Fibroblast of lung (primary cell): ENCODE results near the gene LMX1A. TPM values are rescaled to one million over a fixed set of nuclear protein-coding genes. Genes with fewer than 3 reads are reported as not detected.

ENCODE experiments used
- DNase-seq, 2 donors: peaks; one replicate each; pipeline versions ENCODE4 v3.0.0 to v3.0.0-alpha.2; 2010; ENCODE audit warnings: low read depth in 2 of 2
- H2AFZ ChIP-seq: 2 replicates; pipeline ENCODE4 v1.5.1; 2012; ENCODE audit warnings: low read length, control low read depth, inconsistent platforms
- H3K27ac ChIP-seq: 2 replicates; pipeline ENCODE4 v1.5.1; 2011; ENCODE audit warnings: low read length, control low read depth; ENCODE audit not compliant: insufficient read depth
- H3K27me3 ChIP-seq: 2 replicates; pipeline ENCODE4 v1.5.1; 2011; ENCODE audit warnings: mild to moderate bottlenecking, low read length; ENCODE audit not compliant: control insufficient read depth, insufficient read depth
- H3K36me3 ChIP-seq: 2 replicates; pipeline ENCODE4 v1.5.1; 2011; ENCODE audit warnings: low read length; ENCODE audit not compliant: control insufficient read depth, insufficient read depth
- H3K4me1 ChIP-seq: 2 replicates; pipeline ENCODE4 v1.5.1; 2011; ENCODE audit warnings: low read length; ENCODE audit not compliant: control insufficient read depth, insufficient read depth; ENCODE audit errors: extremely low read depth
- H3K4me2 ChIP-seq: 2 replicates; pipeline ENCODE4 v1.5.1; 2011; ENCODE audit warnings: low read length, control low read depth; ENCODE audit not compliant: insufficient read depth; ENCODE audit errors: extremely low read depth
- H3K4me3 ChIP-seq, 4 experiments: fragments of 200-600 bp in 1 of 4; sonication (generic) in 1 of 4; replicated peaks in 1 of 4; 2 replicates each; pipeline ENCODE4 v1.5.1; 2011 to 2016; ENCODE audit warnings: low read length in 4 of 4, low read depth in 3 of 4, mild to moderate bottlenecking in 3 of 4, control low read depth in 2 of 4, inconsistent platforms in 1 of 4, mixed read lengths in 1 of 4; ENCODE audit not compliant: insufficient read depth in 1 of 4; ENCODE audit errors: control extremely low read depth in 1 of 4
- H3K79me2 ChIP-seq: 2 replicates; pipeline ENCODE4 v1.5.1; 2012; ENCODE audit warnings: mild to moderate bottlenecking, low read length, inconsistent platforms; ENCODE audit not compliant: control insufficient read depth, insufficient read depth
- H3K9ac ChIP-seq: 2 replicates; pipeline ENCODE4 v1.5.1; 2011; ENCODE audit warnings: mild to moderate bottlenecking, low read length, control low read depth; ENCODE audit not compliant: insufficient read depth
- H3K9me3 ChIP-seq: 2 replicates; pipeline ENCODE4 v1.5.1; 2012; ENCODE audit warnings: low read depth, low read length; ENCODE audit not compliant: control insufficient read depth, insufficient read depth
- H4K20me1 ChIP-seq: 2 replicates; pipeline ENCODE4 v1.5.1; 2011; ENCODE audit warnings: low read length; ENCODE audit not compliant: control insufficient read depth, insufficient read depth; ENCODE audit errors: extremely low read depth
- EZH2 ChIP-seq: IDR thresholded peaks from 2 replicates; pipeline ENCODE4 v1.5.1; 2012; ENCODE audit warnings: low read length, control low read depth, mild to moderate bottlenecking; ENCODE audit errors: missing control alignments
- polyA plus RNA-seq, 2 donors: library from polyadenylated mRNA; depleted of rRNA in 1 of 2; stranded (reverse) in 1 of 2; unstranded in 1 of 2; fragments of >200 nt; gene quantifications; 2 replicates each; pipeline ENCODE4 v1.2.1, GENCODE V29; 2011 to 2012; ENCODE audit warnings: missing spikeins in 1 of 2
- total RNA-seq: library from RNA; depleted of rRNA; stranded (reverse); fragments of >200 nt; gene quantifications from 2 replicates; pipeline ENCODE4 v1.2.1, GENCODE V29; 2014
- TF ChIP-seq, protein P1 (sequence below), 2 donors: IDR thresholded peaks in 1 of 2; conservative IDR thresholded peaks in 1 of 2; 1 replicate in 1 of 2; 2 replicates in 1 of 2; pipeline ENCODE4 v1.5.1; 2011 to 2012; ENCODE audit warnings: low read length in 2 of 2, control low read depth in 1 of 2, inconsistent platforms in 1 of 2, low read depth in 1 of 2, mild to moderate bottlenecking in 1 of 2

Gene LMX1A
- total and polyA plus RNA-seq, 2 donors (not counting 1 experiment from before 2014, with no cell fraction given): not detected

GRCh38 chr1:165248969-165249571 is 107.4 kb downstream of the LMX1A start:
- no peak overlapping the region for H3K4me3 ChIP-seq
- H3K36me3 ChIP-seq: no peaks in the 10 kb centered on the region
- no peak overlapping the region for H2AFZ ChIP-seq
- H3K4me2 ChIP-seq: no peak overlapping the region
- no peaks in the 10 kb centered on the region for H3K4me1 ChIP-seq
- H3K9ac ChIP-seq: no peak overlapping the region
- no peak for DNase-seq
- no peaks in the 10 kb centered on the region for H3K9me3 ChIP-seq
- no peak overlapping the region for H3K27ac ChIP-seq
- no peaks in the 10 kb centered on the region for H3K79me2 ChIP-seq
- H4K20me1 ChIP-seq: no peaks in the 10 kb centered on the region
- TF ChIP-seq, protein P1, sequence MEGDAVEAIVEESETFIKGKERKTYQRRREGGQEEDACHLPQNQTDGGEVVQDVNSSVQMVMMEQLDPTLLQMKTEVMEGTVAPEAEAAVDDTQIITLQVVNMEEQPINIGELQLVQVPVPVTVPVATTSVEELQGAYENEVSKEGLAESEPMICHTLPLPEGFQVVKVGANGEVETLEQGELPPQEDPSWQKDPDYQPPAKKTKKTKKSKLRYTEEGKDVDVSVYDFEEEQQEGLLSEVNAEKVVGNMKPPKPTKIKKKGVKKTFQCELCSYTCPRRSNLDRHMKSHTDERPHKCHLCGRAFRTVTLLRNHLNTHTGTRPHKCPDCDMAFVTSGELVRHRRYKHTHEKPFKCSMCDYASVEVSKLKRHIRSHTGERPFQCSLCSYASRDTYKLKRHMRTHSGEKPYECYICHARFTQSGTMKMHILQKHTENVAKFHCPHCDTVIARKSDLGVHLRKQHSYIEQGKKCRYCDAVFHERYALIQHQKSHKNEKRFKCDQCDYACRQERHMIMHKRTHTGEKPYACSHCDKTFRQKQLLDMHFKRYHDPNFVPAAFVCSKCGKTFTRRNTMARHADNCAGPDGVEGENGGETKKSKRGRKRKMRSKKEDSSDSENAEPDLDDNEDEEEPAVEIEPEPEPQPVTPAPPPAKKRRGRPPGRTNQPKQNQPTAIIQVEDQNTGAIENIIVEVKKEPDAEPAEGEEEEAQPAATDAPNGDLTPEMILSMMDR (conservative IDR thresholded peaks at IDR 0.05 in 1 of 2, IDR thresholded peaks at IDR 0.05 in 1 of 2; ENCODE audit: low read depth in 1 of 2, low read length in 2 of 2): no peak
- no peaks in the 10 kb centered on the region for H3K27me3 ChIP-seq

DNA sequence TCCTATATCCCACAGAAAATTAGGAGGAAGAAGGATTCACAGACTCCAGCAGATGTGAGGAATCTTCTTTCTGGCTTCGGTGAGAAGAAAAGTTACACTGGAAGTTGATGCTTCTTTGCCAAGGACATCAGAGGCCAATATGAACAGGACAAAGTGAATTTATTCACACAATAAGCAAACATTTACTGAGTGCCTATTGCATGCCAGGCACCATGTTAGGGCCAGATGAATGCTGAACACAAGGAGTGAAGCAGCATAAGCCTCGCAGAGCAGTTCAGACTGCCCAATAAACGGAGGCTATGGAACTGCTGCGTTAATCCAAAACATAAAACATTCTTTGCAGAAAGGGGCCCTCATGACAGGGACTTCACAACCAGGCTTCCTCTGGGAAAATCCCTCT is 114.6 kb downstream of the LMX1A start:
- no peaks in the 10 kb centered on the region for H4K20me1 ChIP-seq
- no peaks in the 10 kb centered on the region for H3K79me2 ChIP-seq
- H2AFZ ChIP-seq: no peak overlapping the region
- H3K4me3 ChIP-seq: no peak overlapping the region
- no peaks in the 10 kb centered on the region for H3K36me3 ChIP-seq
- H3K27me3 ChIP-seq: no peaks in the 10 kb centered on the region
- TF ChIP-seq, protein P1 (conservative IDR thresholded peaks at IDR 0.05 in 1 of 2, IDR thresholded peaks at IDR 0.05 in 1 of 2; ENCODE audit: low read depth in 1 of 2, low read length in 2 of 2): no peak
- no peak for TF ChIP-seq EZH2
- H3K4me2 ChIP-seq: no peak overlapping the region
- DNase-seq: no peak
- no peak overlapping the region for H3K27ac ChIP-seq
- no peaks in the 10 kb centered on the region for H3K9me3 ChIP-seq
- H3K4me1 ChIP-seq: no peaks in the 10 kb centered on the region
- H3K9ac ChIP-seq: no peak overlapping the region

- no peaks in the 10 kb centered on the region for H3K4me1 ChIP-seq
- no peaks in the 10 kb centered on the region for H4K20me1 ChIP-seq
Observed at GRCh38 chr1:165241321-165241720, 115.2 kb downstream of the LMX1A start.

More at GRCh38 chr1:165241321-165241720, 115.2 kb downstream of the LMX1A start:
- Histone ChIP-seq H3K4me3 (no peak overlapping the region), H3K27ac (no peak overlapping the region), H3K9me3 (no peaks in the 10 kb centered on the region), H3K4me2 (no peak overlapping the region), H3K36me3 (no peaks in the 10 kb centered on the region), H3K9ac (no peak overlapping the region), H2AFZ (no peak overlapping the region), H3K27me3 (no peaks in the 10 kb centered on the region), H3K79me2 (no peaks in the 10 kb centered on the region)
- DNase-seq: no peak
- no peak for TF ChIP-seq EZH2
- TF ChIP-seq, protein P1 (conservative IDR thresholded peaks at IDR 0.05 in 1 of 2, IDR thresholded peaks at IDR 0.05 in 1 of 2; ENCODE audit: low read depth in 1 of 2, low read length in 2 of 2): no peak
